ENCODE measurements around the gene FOSL1.

Gene FOSL1

DNA sequence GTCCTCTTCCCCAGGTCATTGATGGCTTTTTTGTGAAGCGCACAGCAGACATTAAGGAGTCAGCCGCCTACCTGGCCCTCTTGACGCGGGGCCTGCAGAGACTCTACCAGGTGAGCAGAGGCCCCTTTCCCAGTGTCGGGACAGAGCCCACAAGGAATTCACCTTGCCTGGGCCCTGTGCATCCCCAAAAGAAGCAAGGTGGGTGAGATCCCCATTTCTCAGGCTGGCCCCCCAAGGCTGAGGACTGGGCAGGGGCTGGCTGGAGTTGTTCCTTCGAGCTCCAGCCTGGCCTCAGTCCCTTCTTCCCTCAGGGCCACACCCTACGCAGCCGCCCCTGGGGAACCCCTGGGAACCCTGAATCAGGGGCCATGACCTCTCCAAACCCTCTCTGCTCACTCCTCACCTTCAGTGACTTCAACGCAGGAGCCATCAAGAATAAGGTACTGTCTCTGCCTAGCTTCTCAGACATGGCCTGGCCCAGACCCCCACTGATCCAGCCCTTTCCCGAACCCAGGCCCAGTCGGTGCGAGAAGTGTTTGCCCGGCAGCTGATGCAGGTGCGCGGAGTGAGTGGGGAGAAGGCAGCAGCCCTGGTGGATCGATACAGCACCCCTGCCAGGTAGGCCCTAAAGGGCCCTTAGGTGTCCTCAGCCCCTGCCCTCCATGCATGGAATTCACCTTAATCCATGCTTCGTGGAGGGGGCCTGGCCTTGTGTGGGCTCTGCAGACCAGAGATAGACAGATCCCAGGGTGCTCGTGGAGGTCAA is 35.3 kb downstream of the FOSL1 start:
- DNase-seq (ENCODE audit: low read depth in 2 of 3, low spot score in 1 of 3): no peak

DNA sequence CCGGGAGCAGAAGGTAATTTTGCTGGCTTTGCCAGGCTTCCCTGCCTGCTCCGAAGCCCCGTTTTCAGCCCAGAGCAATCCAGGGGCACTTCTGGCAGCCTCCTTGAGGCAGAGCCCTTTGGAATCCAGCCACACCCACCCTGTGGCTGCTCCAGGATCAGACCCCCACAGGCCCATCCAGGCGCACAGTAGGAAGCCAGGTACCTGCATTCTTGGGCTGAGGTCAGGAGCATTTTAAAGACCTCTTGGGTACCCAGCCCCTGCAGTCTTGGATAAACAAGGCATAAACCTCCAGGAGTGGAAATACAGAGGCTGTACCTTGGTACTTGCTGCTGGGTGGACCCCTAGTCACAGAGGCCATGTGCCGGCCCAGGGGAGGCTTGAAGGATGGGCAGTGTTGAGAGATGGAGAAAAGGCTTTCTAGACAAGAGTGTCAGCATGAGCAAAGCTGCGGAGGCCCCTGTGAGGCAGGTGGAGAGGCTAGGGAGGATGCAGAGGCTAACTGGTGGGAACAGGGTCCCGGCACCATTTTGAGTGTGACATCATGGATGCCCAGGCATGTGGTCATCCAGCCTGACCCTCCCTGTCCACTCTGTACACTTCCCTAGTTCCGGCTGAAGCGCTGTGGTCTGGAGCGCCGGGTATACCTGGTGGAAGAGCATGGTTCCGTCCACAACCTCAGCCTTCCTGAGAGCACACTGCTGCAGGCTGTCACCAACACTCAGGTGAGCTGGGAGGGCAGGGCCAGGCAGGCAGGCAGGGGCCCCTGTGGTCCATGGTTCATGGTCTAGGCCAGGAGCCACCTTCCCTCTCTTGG is 36.1 kb downstream of the FOSL1 start:
- DNase-seq (ENCODE audit: low read depth in 2 of 3, low spot score in 1 of 3): no peak

- no peak for DNase-seq (ENCODE audit: low read depth in 2 of 3, low spot score in 1 of 3)
These were observed 37.0 kb downstream of the FOSL1 start for GRCh38 chr11:65862941-65863888.

GRCh38 chr11:65862191-65862735 is 37.9 kb downstream of the FOSL1 start:
- no peak for DNase-seq (ENCODE audit: low read depth in 2 of 3, low spot score in 1 of 3)

DNA sequence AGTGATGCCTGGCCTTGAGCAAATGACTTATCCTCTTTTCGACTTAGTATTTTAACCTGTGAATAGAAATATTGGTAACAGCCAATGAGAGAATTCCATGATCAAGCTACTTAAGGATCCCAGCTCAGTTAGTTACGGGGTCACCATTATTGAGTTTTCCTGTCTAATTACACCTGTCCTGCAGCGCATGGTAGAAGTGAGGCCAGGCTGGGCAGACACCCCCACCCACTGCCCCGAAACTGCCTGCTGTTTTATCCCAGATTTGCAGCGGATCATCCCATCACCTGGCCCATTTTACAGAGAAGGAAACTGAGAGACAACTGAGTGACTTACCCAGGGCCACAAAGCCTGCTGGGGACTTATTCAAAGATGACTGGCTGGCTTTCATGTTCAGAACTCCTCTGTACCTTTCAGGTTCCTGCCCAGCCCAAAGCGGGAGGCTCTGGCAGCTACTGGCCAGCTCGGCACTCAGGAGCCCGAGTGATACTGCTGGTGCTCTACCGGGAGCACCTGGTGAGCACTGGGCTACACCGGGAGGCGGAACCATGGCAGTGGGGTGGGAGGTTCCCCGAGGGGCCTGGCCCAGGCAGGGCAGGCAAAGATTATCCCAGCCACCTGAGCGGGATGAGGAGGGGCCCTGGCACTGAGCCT is 38.5 kb downstream of the FOSL1 start:
- no peak for DNase-seq (ENCODE audit: low read depth in 2 of 3, low spot score in 1 of 3)

DNA sequence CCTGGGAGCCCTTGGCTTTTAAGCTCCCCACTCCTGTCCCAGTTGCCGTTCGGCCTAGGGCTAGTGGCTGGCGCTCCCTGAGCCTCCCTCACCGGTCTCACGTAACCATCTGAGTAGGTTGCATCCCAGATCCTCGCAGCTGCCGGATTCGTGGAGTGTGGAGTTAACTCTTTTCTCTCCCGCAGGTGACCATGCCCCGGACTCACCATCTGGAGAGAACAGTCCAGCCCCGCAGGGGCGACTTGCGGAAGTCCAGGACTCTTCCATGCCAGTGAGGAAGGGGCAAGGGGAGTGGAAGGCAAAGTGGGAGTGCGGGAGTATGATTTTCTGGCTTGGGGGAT is 39.1 kb downstream of the FOSL1 start:
- DNase-seq (ENCODE audit: low read depth in 2 of 3, low spot score in 1 of 3): no peak

GRCh38 chr11:65860278-65861164 is 39.7 kb downstream of the FOSL1 start, which contains the start of gene MUS81:
Gene MUS81, plus strand, starts transcription at chr11:65860433. Its CDS starts 321 bp downstream, at chr11:65860754.
- peak; percentile 91 to 96 (median 93) for DNase-seq (ENCODE audit: low read depth in 2 of 3, low spot score in 1 of 3)

DNA sequence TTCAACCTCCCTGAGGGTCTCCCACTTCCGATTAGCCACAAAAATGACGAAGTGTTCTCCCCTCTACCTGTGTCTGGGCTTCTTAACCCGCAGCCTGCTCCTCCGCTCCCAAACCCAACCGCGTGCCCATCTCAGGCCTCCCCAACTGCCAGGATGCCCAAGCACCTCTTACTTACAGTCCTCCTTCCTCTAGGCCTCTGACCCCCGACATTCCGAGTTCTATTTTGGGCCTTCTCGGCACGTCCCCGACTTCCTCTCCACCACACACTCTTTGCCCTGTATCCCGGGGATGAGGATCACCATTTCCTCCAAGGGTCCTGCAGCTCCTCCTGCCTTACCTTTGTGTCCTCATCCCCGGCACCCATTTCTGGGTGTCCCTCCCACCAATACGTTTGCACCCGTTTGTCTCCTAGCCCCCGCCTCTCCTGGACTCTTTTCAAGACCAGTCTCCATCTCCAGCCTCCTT is 40.3 kb downstream of the FOSL1 start:
- peak in 1 of 3 donors; percentile 37 for DNase-seq (ENCODE audit: low read depth in 2 of 3, low spot score in 1 of 3)

DNA sequence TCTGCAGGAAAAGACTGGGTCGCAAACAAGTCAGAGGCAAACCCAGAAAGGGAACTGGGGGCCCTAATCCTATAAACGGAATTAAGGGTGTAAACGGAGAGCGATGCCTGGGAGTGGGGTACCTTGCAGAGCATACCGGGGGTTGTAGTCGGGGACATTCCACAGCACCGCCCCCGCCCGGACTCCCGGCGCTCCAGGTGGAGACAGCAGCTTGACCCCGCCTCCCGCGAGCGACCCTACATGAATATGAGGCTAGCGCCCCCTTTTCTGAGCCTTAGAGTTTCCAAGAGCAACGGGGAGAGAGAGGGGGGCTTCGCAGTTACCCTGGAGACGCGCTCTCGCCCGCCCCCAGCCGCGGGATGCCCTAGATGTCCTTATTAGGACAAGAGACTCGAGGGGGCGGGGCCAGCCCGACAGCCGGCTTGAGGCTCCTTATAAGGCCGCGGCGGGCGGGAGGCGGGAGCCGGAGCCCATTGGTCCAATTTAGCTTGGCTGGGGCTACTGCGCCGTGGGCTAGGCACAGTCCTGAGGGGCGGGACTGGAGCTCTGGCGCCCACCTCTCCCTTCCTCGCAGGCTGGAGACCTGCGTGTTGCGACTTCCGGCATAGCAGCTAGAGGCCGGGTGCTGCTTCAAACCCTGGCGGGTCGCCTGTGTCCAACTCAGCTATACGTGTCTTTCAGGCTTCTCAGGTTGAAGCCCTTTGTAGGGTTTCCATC is 40.9 kb downstream of the FOSL1 start:
- DNase-seq (ENCODE audit: low read depth in 2 of 3, low spot score in 1 of 3): peak; percentile 93 to 99 (median 97)

DNA sequence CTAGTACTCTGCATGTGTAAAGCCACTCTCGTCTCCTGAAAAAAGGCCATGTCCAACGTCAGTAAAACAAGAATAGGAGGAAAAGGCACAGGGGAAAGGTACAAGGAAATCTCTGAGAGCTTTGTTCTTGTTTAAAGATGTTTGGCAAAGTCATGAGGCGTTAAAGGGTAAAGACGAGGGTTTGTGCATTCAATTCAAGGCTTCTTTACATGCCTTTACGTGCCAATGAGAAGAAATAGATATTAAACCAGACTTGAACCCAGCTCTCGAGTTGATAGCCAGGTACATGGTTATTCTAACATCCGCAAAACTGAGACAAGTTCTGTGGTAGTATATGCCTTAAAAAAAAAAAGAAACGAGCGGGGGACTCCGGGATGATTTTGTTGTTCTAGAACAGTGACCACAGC is 41.5 kb downstream of the FOSL1 start:
- no peak for DNase-seq (ENCODE audit: low read depth in 2 of 3, low spot score in 1 of 3)

DNA sequence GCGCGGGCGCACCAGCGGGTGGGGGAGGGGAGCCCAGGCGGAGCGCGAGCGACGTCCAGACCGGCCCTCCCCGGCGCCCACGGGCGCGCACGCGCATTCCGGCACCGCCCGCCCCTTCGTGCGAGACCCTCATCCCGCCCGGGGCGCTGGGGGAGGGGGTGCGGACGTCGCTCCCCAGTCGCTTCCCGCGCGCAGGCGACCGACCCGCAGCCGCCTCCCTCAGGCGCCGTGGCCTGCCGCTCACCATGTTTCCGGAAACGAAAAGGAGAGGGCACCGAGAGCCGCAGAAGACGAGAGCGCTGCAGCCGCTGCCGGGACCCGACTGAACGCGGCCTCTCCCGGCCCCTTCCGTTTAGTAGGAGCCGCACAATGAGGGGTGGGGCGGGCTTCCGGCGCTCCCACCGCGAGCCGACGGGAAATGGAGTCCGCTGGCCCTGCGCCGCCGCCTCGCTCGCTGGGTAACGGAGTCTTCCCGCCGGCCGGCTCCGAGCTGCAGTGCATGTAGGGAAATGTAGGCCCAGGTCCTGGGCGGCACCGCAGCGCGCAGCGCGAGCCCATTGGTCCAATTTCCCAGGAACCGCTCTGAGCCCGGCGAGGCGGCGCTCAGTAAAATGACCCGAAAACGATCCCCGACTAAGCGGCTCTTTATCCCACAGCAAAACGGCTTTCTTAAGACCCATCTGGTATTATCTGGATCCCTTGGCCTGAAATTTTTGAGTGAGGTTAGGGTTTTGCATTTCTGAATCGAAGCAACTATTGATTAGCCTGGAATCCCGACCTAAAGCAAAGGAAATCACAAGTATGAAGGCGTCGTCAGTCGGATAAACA is 42.1 kb downstream of the FOSL1 start, which contains the start of gene CFL1:
CFL1 (minus strand) TSS at position 328 of the 828 bp plus-strand sequence; CDS start at position 247, 81 bp downstream.
- peak; percentile 91 to 97 (median 97) for DNase-seq (ENCODE audit: low read depth in 2 of 3, low spot score in 1 of 3)

DNA sequence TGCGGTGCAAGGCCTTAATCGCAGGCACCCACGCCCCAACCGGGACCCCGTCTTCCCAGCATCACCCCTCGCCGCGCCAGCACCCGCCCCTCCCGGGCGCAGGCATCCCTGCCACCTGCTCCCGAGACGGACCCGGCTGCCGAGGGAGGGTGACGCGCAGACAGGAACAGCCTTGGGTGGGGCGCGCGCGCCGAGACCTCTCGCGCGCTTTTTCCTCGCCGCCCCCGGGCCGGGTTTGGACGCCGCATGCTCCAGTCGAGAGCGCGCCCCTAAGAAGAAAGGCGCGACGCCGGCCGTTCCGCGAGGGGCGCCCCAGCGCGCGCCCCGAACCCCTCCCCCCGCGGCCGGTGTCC is 42.7 kb downstream of the FOSL1 start:
- peak in 1 of 3 donors; percentile 50 for DNase-seq (ENCODE audit: low read depth in 2 of 3, low spot score in 1 of 3)

GRCh38 chr11:65856689-65857499 is 43.3 kb downstream of the FOSL1 start:
- peak; percentile 65 to 77 (median 75) for DNase-seq (ENCODE audit: low read depth in 2 of 3, low spot score in 1 of 3)

GRCh38 chr11:65855927-65856363 is 44.2 kb downstream of the FOSL1 start:
- DNase-seq (ENCODE audit: low read depth in 2 of 3, low spot score in 1 of 3): no peak

- DNase-seq (ENCODE audit: low read depth in 2 of 3, low spot score in 1 of 3): no peak
These were observed 45.0 kb downstream of the FOSL1 start for GRCh38 chr11:65854852-65855837.
